Measurements from ENCODE around the gene PSME1.

DNA sequence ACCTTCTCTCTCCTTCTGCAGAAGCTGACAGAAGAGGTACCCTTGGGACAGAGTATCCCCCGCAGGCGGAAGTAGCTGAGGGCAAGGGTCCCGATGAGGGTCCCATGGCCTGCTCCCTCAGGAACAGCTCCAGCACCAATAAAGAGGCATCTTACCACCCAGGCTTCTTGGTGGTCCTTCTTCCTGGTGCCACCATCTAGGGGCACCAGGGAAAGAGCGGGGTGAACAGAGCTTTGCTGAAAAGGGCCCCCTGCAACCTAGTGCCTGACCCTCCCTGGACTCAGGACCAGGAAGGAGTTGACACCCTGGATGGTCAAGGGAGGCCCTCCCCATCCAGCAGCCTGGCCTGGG, 24.5 kb downstream of the PSME1 start:
- no peak for TF ChIP-seq EZH2 (IDR thresholded peaks at IDR 0.05; ENCODE audit: borderline replicate concordance, insufficient read depth, low read length, poor library complexity, severe bottlenecking)
- TF ChIP-seq, protein P1, sequence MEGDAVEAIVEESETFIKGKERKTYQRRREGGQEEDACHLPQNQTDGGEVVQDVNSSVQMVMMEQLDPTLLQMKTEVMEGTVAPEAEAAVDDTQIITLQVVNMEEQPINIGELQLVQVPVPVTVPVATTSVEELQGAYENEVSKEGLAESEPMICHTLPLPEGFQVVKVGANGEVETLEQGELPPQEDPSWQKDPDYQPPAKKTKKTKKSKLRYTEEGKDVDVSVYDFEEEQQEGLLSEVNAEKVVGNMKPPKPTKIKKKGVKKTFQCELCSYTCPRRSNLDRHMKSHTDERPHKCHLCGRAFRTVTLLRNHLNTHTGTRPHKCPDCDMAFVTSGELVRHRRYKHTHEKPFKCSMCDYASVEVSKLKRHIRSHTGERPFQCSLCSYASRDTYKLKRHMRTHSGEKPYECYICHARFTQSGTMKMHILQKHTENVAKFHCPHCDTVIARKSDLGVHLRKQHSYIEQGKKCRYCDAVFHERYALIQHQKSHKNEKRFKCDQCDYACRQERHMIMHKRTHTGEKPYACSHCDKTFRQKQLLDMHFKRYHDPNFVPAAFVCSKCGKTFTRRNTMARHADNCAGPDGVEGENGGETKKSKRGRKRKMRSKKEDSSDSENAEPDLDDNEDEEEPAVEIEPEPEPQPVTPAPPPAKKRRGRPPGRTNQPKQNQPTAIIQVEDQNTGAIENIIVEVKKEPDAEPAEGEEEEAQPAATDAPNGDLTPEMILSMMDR (IDR thresholded peaks at IDR 0.05; ENCODE audit: poor library complexity, severe bottlenecking): no peak
- TF ChIP-seq POLR2AphosphoS5 (IDR thresholded peaks at IDR 0.05): no peak
- TF ChIP-seq EP300 (conservative IDR thresholded peaks at IDR 0.05; ENCODE audit: poor library complexity, severe bottlenecking): no peak
- TF ChIP-seq TAF1 (IDR thresholded peaks at IDR 0.05; ENCODE audit: low read depth): no peak
- no peak for TF ChIP-seq RAD21 (conservative IDR thresholded peaks at IDR 0.05)
- no peak for TF ChIP-seq SMC3 (conservative IDR thresholded peaks at IDR 0.05; ENCODE audit: poor library complexity)

Data from neural cell (in vitro differentiated cells).